ENCODE data around the gene GLIS1.

The GLIS1 gene

GRCh38 chr1:53717025-53717804, 21.7 kb downstream of the GLIS1 start:
- no peak for DNase-seq

GRCh38 chr1:53716150-53716549, 22.8 kb downstream of the GLIS1 start:
- no peak for DNase-seq

- DNase-seq: peak in 2 of 3 donors; percentile 6 to 46
Observed at GRCh38 chr1:53715478-53715877, 23.5 kb downstream of the GLIS1 start.

- no peak for DNase-seq
Observed at GRCh38 chr1:53712276-53712675, 26.7 kb downstream of the GLIS1 start.

- no peak for DNase-seq
Observed at GRCh38 chr1:53710584-53710983, 28.4 kb downstream of the GLIS1 start.

GRCh38 chr1:53708687-53709086, 30.3 kb downstream of the GLIS1 start:
- DNase-seq: no peak

GRCh38 chr1:53706356-53706755, 32.6 kb downstream of the GLIS1 start:
- no peak for DNase-seq

GRCh38 chr1:53705446-53706096, 33.4 kb downstream of the GLIS1 start:
- DNase-seq: no peak

- no peak for DNase-seq
Observed at GRCh38 chr1:53704804-53705445, 34.0 kb downstream of the GLIS1 start.

- no peak for DNase-seq
Observed at GRCh38 chr1:53704304-53704703, 34.7 kb downstream of the GLIS1 start.

- no peak for DNase-seq
Observed at GRCh38 chr1:53703174-53703573, 35.8 kb downstream of the GLIS1 start.

- no peak for DNase-seq
Observed at GRCh38 chr1:53702341-53702740, 36.6 kb downstream of the GLIS1 start.

GRCh38 chr1:53700776-53701175, 38.2 kb downstream of the GLIS1 start:
- no peak for DNase-seq

GRCh38 chr1:53699981-53700380, 39.0 kb downstream of the GLIS1 start:
- DNase-seq: no peak

- DNase-seq: no peak
Observed at GRCh38 chr1:53698384-53698980, 40.5 kb downstream of the GLIS1 start.

- DNase-seq: no peak
Observed at GRCh38 chr1:53697721-53698383, 41.1 kb downstream of the GLIS1 start.

GRCh38 chr1:53696990-53697389, 42.0 kb downstream of the GLIS1 start:
- DNase-seq: no peak

GRCh38 chr1:53696571-53696970, 42.4 kb downstream of the GLIS1 start:
- no peak for DNase-seq

- DNase-seq: no peak
Observed at GRCh38 chr1:53696051-53696450, 42.9 kb downstream of the GLIS1 start.

GRCh38 chr1:53695116-53695515, 43.8 kb downstream of the GLIS1 start:
- no peak for DNase-seq

GRCh38 chr1:53694718-53695091, 44.3 kb downstream of the GLIS1 start:
- DNase-seq: no peak

GRCh38 chr1:53693773-53694717, 44.9 kb downstream of the GLIS1 start:
- DNase-seq: peak in 1 of 3 donors; percentile 4

Measured in suppressor macrophage treated with lipopolysaccharide for 1 hour (primary cell).